OCI-LY3 (cell line): Measurements from ENCODE around the gene ZBTB3.

ENCODE experiments used
- CTCF ChIP-seq: fragments of 200-600, 300-600 bp; sonication (generic); IDR thresholded peaks from 2 replicates; pipeline ENCODE4 v1.5.1; 2014; ENCODE audit warnings: antibody characterized with exemption, low read length, low read depth
- EZH2phosphoT487 ChIP-seq: fragments of 200-600 bp; shearing (Covaris generic); IDR thresholded peaks from 2 replicates; pipeline ENCODE4 v1.6.1; 2018; ENCODE audit warnings: antibody characterized with exemption, mixed run types, low read depth

- no peak for TF ChIP-seq CTCF
- no peak for TF ChIP-seq EZH2phosphoT487
Observed at GRCh38 chr11:62726915-62727164, 27.1 kb downstream of the ZBTB3 start.
